Endothelial cell of umbilical vein (primary cell): ENCODE measurements around the gene NAA10. TPM values are rescaled to one million over a fixed set of nuclear protein-coding genes. Genes with fewer than 3 reads are reported as not detected.
A peak's percentile ranks its signal among the peaks of the same experiment; 100 is the strongest.

ENCODE experiments used
- Bru-seq: library from RNA; stranded (reverse); fragments of 400-500 nt; gene quantifications from one replicate; lab custom pipeline; 2021; lab: Mats Ljungman, UMichigan
- BruChase-seq, 2 experiments: library from RNA; stranded (reverse); fragments of 400-500 nt; gene quantifications; one replicate each; lab custom pipeline; 2021; lab: Mats Ljungman, UMichigan
- BruUV-seq: library from RNA; stranded (reverse); fragments of 400-500 nt; replicated peaks from 2 replicates; lab custom pipeline; 2021; lab: Mats Ljungman, UMichigan
- CTCF ChIA-PET: fragments of 300-600, 350-600 bp; sonication (Branson Sonifier 250); formaldehyde crosslinking; loops from one replicate; lab custom pipeline; 2021; ENCODE audit warnings: antibody characterized with exemption, inconsistent platforms; lab: Charles Lee
- POLR2A ChIA-PET: fragments of 300-600, 350-600 bp; sonication (Branson Sonifier 250); formaldehyde crosslinking; loops from one replicate; lab custom pipeline; 2021; ENCODE audit warnings: antibody characterized with exemption, inconsistent platforms; lab: Charles Lee
- DNase-seq: peaks from one replicate; pipeline ENCODE4 v3.0.0-alpha.2; 2011; ENCODE audit warnings: low read depth, low spot score
- FAIRE-seq: peaks from 2 replicates; lab custom pipeline; 2011; peaks lifted over from hg19 to GRCh38; lab: Jason Lieb, UNC
- H2AFZ ChIP-seq: 2 replicates; pipeline ENCODE4 v1.6.0; 2012; ENCODE audit warnings: low read depth, low read length, control low read depth, inconsistent platforms
- H3K27ac ChIP-seq: 2 replicates; pipeline ENCODE4 v1.5.1; 2011; ENCODE audit warnings: low read depth, mild to moderate bottlenecking, control low read depth, low read length, moderate library complexity; ENCODE audit not compliant: insufficient read depth
- H3K27me3 ChIP-seq, 2 experiments: 2 replicates each; pipeline versions ENCODE4 v1.6.0 to v1.6.1; 2011; ENCODE audit warnings: low read length in 2 of 2, mixed read lengths in 1 of 2; ENCODE audit not compliant: control insufficient read depth in 2 of 2, insufficient read depth in 2 of 2
- H3K36me3 ChIP-seq, 2 experiments: 2 replicates in 1 of 2; 3 replicates in 1 of 2; pipeline ENCODE4 v1.5.1; 2011; ENCODE audit warnings: low read length in 2 of 2, mild to moderate bottlenecking in 1 of 2, moderate library complexity in 1 of 2; ENCODE audit not compliant: control insufficient read depth in 2 of 2, insufficient read depth in 2 of 2; ENCODE audit errors: extremely low read depth in 1 of 2
- H3K4me1 ChIP-seq: 3 replicates; pipeline ENCODE4 v1.5.1; 2011; ENCODE audit warnings: mild to moderate bottlenecking, low read length; ENCODE audit not compliant: control insufficient read depth, insufficient read depth; ENCODE audit errors: extremely low read depth
- H3K4me2 ChIP-seq: 2 replicates; pipeline ENCODE4 v1.6.1; 2011; ENCODE audit warnings: low read length, control low read depth, mixed read lengths; ENCODE audit not compliant: insufficient read depth
- H3K4me3 ChIP-seq, 3 experiments: fragments of 200-600 bp in 1 of 3; sonication (generic), shearing (Covaris generic) in 1 of 3; replicated peaks in 1 of 3; 2 replicates each; pipeline ENCODE4 v1.5.1; 2011 to 2016; ENCODE audit warnings: control low read depth in 3 of 3, low read length in 3 of 3, mild to moderate bottlenecking in 2 of 3, inconsistent platforms in 1 of 3, low read depth in 1 of 3, moderate library complexity in 1 of 3; ENCODE audit not compliant: insufficient read depth in 1 of 3
- H3K79me2 ChIP-seq: 2 replicates; pipeline ENCODE4 v1.6.0; 2012; ENCODE audit warnings: low read length, inconsistent platforms; ENCODE audit not compliant: control insufficient read depth, insufficient read depth
- H3K9ac ChIP-seq: replicated peaks from 2 replicates; pipeline ENCODE3; 2011; ENCODE audit warnings: low read length, control low read depth; ENCODE audit not compliant: insufficient read depth; ENCODE audit errors: extremely low read depth
- H3K9me1 ChIP-seq: replicated peaks from 3 replicates; pipeline ENCODE4 v1.6.0; 2011; ENCODE audit warnings: mild to moderate bottlenecking, low read length; ENCODE audit not compliant: control insufficient read depth, insufficient read depth; ENCODE audit errors: extremely low read depth
- H3K9me3 ChIP-seq: replicated peaks from 2 replicates; pipeline ENCODE4 v1.5.1; 2012; ENCODE audit warnings: low read length, inconsistent platforms; ENCODE audit not compliant: control insufficient read depth, insufficient read depth
- H4K20me1 ChIP-seq: replicated peaks from 2 replicates; pipeline ENCODE3; 2011; ENCODE audit warnings: mild to moderate bottlenecking, low read length; ENCODE audit not compliant: control insufficient read depth, insufficient read depth; ENCODE audit errors: extremely low read depth
- EZH2 ChIP-seq: IDR thresholded peaks from 2 replicates; pipeline ENCODE4 v1.6.1; 2012; ENCODE audit warnings: borderline replicate concordance, low read depth, mild to moderate bottlenecking, moderate library complexity, low read length, inconsistent platforms; ENCODE audit not compliant: severe bottlenecking
- JUN ChIP-seq: IDR thresholded peaks from 2 replicates; pipeline ENCODE4 v1.6.1; 2011; ENCODE audit warnings: borderline replicate concordance, low read depth; ENCODE audit not compliant: insufficient read length, insufficient read depth
- POLR2AphosphoS5 ChIP-seq: IDR thresholded peaks from 2 replicates; pipeline ENCODE4 v1.6.1; 2012; ENCODE audit warnings: low read depth, mild to moderate bottlenecking, control low read depth, low read length, moderate library complexity; ENCODE audit not compliant: insufficient read depth
- dilution Hi-C: fragments of 300-500 bp; cut with MboI; formaldehyde crosslinking; loops from one replicate; pipeline ENCODE4 v1.15.0; 2019; ENCODE audit warnings: low sequenced_read_pairs; ENCODE audit not compliant: extremely low pct_ligation_motif_present
- intact Hi-C: fragments of 100-400 bp; cut with micrococcal nuclease; formaldehyde crosslinking; loops from one replicate; pipeline ENCODE4 v1.10.0; 2022
- long read RNA-seq: library from polyadenylated mRNA; stranded (forward); transcript quantifications from one replicate; pipeline ENCODE4 v2.0.0, GENCODE V29; 2021
- polyA minus RNA-seq, 3 experiments: library from RNA; depleted of rRNA, polyadenylated mRNA; stranded (reverse); fragments of >200 nt; gene quantifications; 1 replicate in 1 of 3; 2 replicates in 2 of 3; pipeline ENCODE4 v1.2.3, GENCODE V29; 2011
- polyA plus RNA-seq, 4 experiments: library from polyadenylated mRNA; depleted of rRNA in 3 of 4; stranded (reverse) in 3 of 4; unstranded in 1 of 4; fragments of >200 nt; gene quantifications; 2 replicates each; pipeline versions ENCODE4 v1.2.1 to v1.2.3, GENCODE V29; 2011 to 2012; ENCODE audit warnings: missing spikeins in 1 of 4
- total RNA-seq: library from RNA; stranded (reverse); gene quantifications from 2 replicates; pipeline ENCODE4 v1.2.3, GENCODE V29; 2021

NAA10 gene
- 143 and 144 TPM in 2 replicates for total RNA-seq
- 141 and 169 TPM in 2 replicates for polyA plus RNA-seq
- 183 and 186 TPM in 2 replicates for polyA plus RNA-seq (2011; cell fraction: cytosol; rRNA removed)
- polyA plus RNA-seq (2011; cell fraction: nucleus; rRNA removed): 181 and 188 TPM in 2 replicates
- 142 and 148 TPM in 2 replicates for polyA plus RNA-seq (2012)
- 53.2 and 57.4 TPM in 2 replicates for polyA minus RNA-seq
- polyA minus RNA-seq (2011; cell fraction: cytosol; rRNA and poly(A)+ RNA removed): 62.0 TPM
- polyA minus RNA-seq (2011; cell fraction: nucleus; rRNA and poly(A)+ RNA removed): 30.4 and 32.5 TPM in 2 replicates
- Bru-seq, nascent RNA: percentile 65 among the genes with signal in this experiment
- BruChase-seq, experiment 1, labeled RNA remaining after a 6-hour chase: percentile 88 among the genes with signal in this experiment
- percentile 86 among the genes with signal in this experiment for BruChase-seq, experiment 2, labeled RNA remaining after a 2-hour chase
- long read RNA-seq, transcript NAA10-201 (7 exons, 837 nt): minor isoform, 6 of 277 reads
- long read RNA-seq, transcript NAA10-208 (8 exons, 1,772 nt): major isoform, 232 of 277 reads
- long read RNA-seq, transcript NAA10-209 (7 exons, 1,080 nt): minor isoform, 11 of 277 reads
- long read RNA-seq, partial matches to known transcripts: 1 of 277 reads
- long read RNA-seq, other reads (novel, unspliced or antisense): 20 of 277 reads

- peak within 1 kb of the TSS; percentile 62 for H3K9ac ChIP-seq
- ChIA-PET CTCF (interaction anchor here (3.4 to 3.5 kb wide), 2 partner anchors 11 to 13 kb away, joined by 29 to 30 read pairs; no protein-coding TSS in a partner anchor), POLR2A (interaction anchor here (0.9 to 1.0 kb wide), 2 partner anchors 10 to 12 kb away, joined by 3 to 6 read pairs; partner anchors contain the start of gene RENBP)
- H3K9me1 ChIP-seq: no peaks in the 10 kb centered on the region
- peak within 1 kb of the TSS; percentile 44 for H3K27ac ChIP-seq
- H4K20me1 ChIP-seq: no peaks in the 10 kb centered on the region
- FAIRE-seq: peak; percentile 84
- H3K4me2 ChIP-seq: peak within 1 kb of the TSS; percentile 64
- no peak within 1 kb of the TSS for H2AFZ ChIP-seq
- peak within 1 kb of the TSS; percentile 33 to 57 (median 39) for H3K4me3 ChIP-seq
- peak; percentile 62 for DNase-seq
- BruUV-seq: no TSS peak
- peaks cover 28% of the 10 kb centered on the region for H3K79me2 ChIP-seq
- H3K36me3 ChIP-seq: peaks cover 0 to 14% of the 10 kb centered on the region in 2 experiments
- H3K4me1 ChIP-seq: peaks cover 3% of the 10 kb centered on the region
- no peaks in the 10 kb centered on the region for H3K9me3 ChIP-seq
- no peaks in the 10 kb centered on the region for H3K27me3 ChIP-seq
- intact Hi-C loops (no loop called here), dilution Hi-C loops (no loop called here)
- no peak for TF ChIP-seq EZH2
- TF ChIP-seq POLR2AphosphoS5: peak; percentile 80
Observed at GRCh38 chrX:153934762-153935325, at the start of gene NAA10. Gene NAA10 (minus strand): TSS chrX:153935037. CDS start chrX:153934904, 133 bp downstream.

GRCh38 chrX:153983321-153983801 is 48.5 kb upstream of the NAA10 start:
- Histone ChIP-seq H3K79me2 (no peaks in the 10 kb centered on the region), H3K4me1 (peaks cover 10% of the 10 kb centered on the region), H4K20me1 (no peaks in the 10 kb centered on the region), H3K9ac (no peak overlapping the region), H3K36me3 (no peaks in the 10 kb centered on the region), H3K27ac (no peak overlapping the region), H2AFZ (no peak overlapping the region), H3K4me2 (no peak overlapping the region), H3K4me3 (no peak overlapping the region), H3K27me3 (no peaks in the 10 kb centered on the region), H3K9me3 (no peaks in the 10 kb centered on the region), H3K9me1 (no peaks in the 10 kb centered on the region)
- no peak for FAIRE-seq
- ChIA-PET POLR2A (no interaction called here), CTCF (no interaction called here)
- TF ChIP-seq JUN: no peak
- intact Hi-C loops: no loop called here
- no peak for DNase-seq
- BruUV-seq: no TSS peak
- dilution Hi-C loops: no loop called here
